Lower lobe of right lung (tissue), 2 donors: Measurements from ENCODE around the gene HSD17B3. TPM values are rescaled to one million over a fixed set of nuclear protein-coding genes. Genes with fewer than 3 reads are reported as not detected.

Source experiments
- ATAC-seq, 2 donors: fragments of 200-7000 bp; cut with Tn5 transposase; one replicate each; pipeline ENCODE4 v1.9.1; 2020 to 2022; ENCODE audit warnings: mild to moderate bottlenecking in 2 of 2, moderate library complexity in 2 of 2
- DNase-seq: peaks from one replicate; pipeline ENCODE4 v3.0.0-alpha.2; 2020
- H3K27ac ChIP-seq: fragments of 200-600 bp; one replicate; pipeline ENCODE4 v1.8.0; 2022
- H3K27me3 ChIP-seq: fragments of 200-600 bp; one replicate; pipeline ENCODE4 v1.8.0; 2022; ENCODE audit warnings: low read depth
- H3K36me3 ChIP-seq: fragments of 200-600 bp; one replicate; pipeline ENCODE4 v1.8.0; 2022; ENCODE audit warnings: mild to moderate bottlenecking
- H3K4me1 ChIP-seq: fragments of 200-600 bp; one replicate; pipeline ENCODE4 v1.8.0; 2022
- H3K4me3 ChIP-seq: fragments of 200-600 bp; one replicate; pipeline ENCODE4 v1.8.0; 2022; ENCODE audit warnings: mild to moderate bottlenecking
- H3K9me3 ChIP-seq: fragments of 200-600 bp; one replicate; pipeline ENCODE4 v1.8.0; 2022
- CTCF ChIP-seq: fragments of 200-600 bp; IDR thresholded peaks from one replicate; pipeline ENCODE4 v1.8.0; 2022; ENCODE audit warnings: antibody characterized with exemption, mild to moderate bottlenecking
- intact Hi-C: fragments of 100-400 bp; cut with DNase I; formaldehyde crosslinking; loops from one replicate; pipeline ENCODE4 v1.11.0; 2022
- total RNA-seq: library from RNA; stranded (reverse); fragmentation: NEBNext Ultra II Directional; extraction: Animal tissue kit (Norgen Biotek cat#: 25700); gene quantifications from one replicate; pipeline ENCODE4 v1.2.1, GENCODE V29; 2021
- donor health status: DM: no; HTN: yes; CAD: no; lungs with severe emphysema.

HSD17B3 gene
- total RNA-seq, 1 donor from 2014 or later = 1.1 TPM

- Histone ChIP-seq H3K27ac (peak overlapping the region; percentile 43), H3K27me3 (no peaks in the 10 kb centered on the region), H3K4me3 (no peak overlapping the region), H3K9me3 (no peaks in the 10 kb centered on the region), H3K4me1 (no peaks in the 10 kb centered on the region), H3K36me3 (no peaks in the 10 kb centered on the region)
- intact Hi-C loops = no loop called here
- ATAC-seq (peak; percentile 73 to 74), DNase-seq (no peak)
- peak; percentile 82 for TF ChIP-seq CTCF
Measured at GRCh38 chr9:96232539-96233241, 69.3 kb downstream of the HSD17B3 start.

- Histone ChIP-seq H3K4me3 (no peak overlapping the region), H3K27ac (no peak overlapping the region), H3K36me3 (no peaks in the 10 kb centered on the region), H3K9me3 (no peaks in the 10 kb centered on the region), H3K4me1 (no peaks in the 10 kb centered on the region), H3K27me3 (no peaks in the 10 kb centered on the region)
- intact Hi-C loops = no loop called here
- TF ChIP-seq CTCF = no peak
- DNase-seq = no peak
- no peak for ATAC-seq
Measured at GRCh38 chr9:96232164-96232538, 69.8 kb downstream of the HSD17B3 start.

GRCh38 chr9:96230002-96230401 is 72.0 kb downstream of the HSD17B3 start:
- DNase-seq = no peak
- Histone ChIP-seq H3K4me1 (no peaks in the 10 kb centered on the region), H3K27me3 (no peaks in the 10 kb centered on the region), H3K9me3 (no peaks in the 10 kb centered on the region), H3K4me3 (no peak overlapping the region), H3K27ac (no peak overlapping the region), H3K36me3 (no peaks in the 10 kb centered on the region)
- TF ChIP-seq CTCF = no peak
- ATAC-seq = no peak
- intact Hi-C loops = no loop called here

GRCh38 chr9:96222132-96222531 is 79.8 kb downstream of the HSD17B3 start:
- Histone ChIP-seq H3K27me3 (peaks cover 7% of the 10 kb centered on the region), H3K4me1 (peaks cover 28% of the 10 kb centered on the region), H3K27ac (no peak overlapping the region), H3K36me3 (no peaks in the 10 kb centered on the region), H3K4me3 (no peak overlapping the region), H3K9me3 (no peaks in the 10 kb centered on the region)
- intact Hi-C loops = no loop called here
- no peak for DNase-seq
- TF ChIP-seq CTCF = peak; percentile 40
- no peak for ATAC-seq

GRCh38 chr9:96219900-96220257 is 82.1 kb downstream of the HSD17B3 start:
- no peak for TF ChIP-seq CTCF
- Histone ChIP-seq H3K36me3 (no peaks in the 10 kb centered on the region), H3K27ac (no peak overlapping the region), H3K9me3 (no peaks in the 10 kb centered on the region), H3K4me1 (peaks cover 29% of the 10 kb centered on the region), H3K4me3 (no peak overlapping the region), H3K27me3 (peaks cover 7% of the 10 kb centered on the region)
- DNase-seq (no peak), ATAC-seq (no peak)
- intact Hi-C loops = no loop called here
